ENCODE data around the gene SMPD3. TPM values are rescaled to one million over a fixed set of nuclear protein-coding genes. Genes with fewer than 3 reads are reported as not detected.
A peak's percentile ranks its signal among the peaks of the same experiment; 100 is the strongest.

SMPD3 gene
- total and polyA plus RNA-seq, 9 of the 15 experiments (the other 6 are each of a cell fraction or from before 2014, with no cell fraction given), result 0.03 to 1.2 (median 0.18) TPM

DNA sequence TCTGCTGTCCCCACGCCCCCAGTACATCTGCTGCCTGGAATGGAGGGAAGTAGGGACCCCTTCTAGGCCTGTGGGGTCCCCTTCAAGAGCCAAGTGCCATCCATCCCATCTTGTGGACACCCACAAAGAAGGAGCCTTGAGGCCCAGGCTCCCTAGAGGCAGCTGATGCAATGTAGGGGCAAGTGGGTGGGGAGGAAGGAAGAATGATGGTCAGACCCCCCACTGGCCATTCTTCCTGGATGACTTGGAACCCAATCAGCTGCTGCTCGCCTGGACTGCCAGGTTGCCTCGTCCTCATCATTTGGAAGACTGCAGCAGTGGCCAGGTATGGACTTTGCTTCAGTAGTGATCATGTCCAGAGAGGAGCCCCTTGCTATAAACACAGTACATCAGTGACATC lies 48.9 kb downstream of the SMPD3 start (continued):
- no peak for TF ChIP-seq TEAD1 (CRISPR knock-in tag; IDR thresholded peaks at IDR 0.05)
- no peak for TF ChIP-seq CBFA2T2 (conservative IDR thresholded peaks at IDR 0.05)
- TF ChIP-seq, protein P1, sequence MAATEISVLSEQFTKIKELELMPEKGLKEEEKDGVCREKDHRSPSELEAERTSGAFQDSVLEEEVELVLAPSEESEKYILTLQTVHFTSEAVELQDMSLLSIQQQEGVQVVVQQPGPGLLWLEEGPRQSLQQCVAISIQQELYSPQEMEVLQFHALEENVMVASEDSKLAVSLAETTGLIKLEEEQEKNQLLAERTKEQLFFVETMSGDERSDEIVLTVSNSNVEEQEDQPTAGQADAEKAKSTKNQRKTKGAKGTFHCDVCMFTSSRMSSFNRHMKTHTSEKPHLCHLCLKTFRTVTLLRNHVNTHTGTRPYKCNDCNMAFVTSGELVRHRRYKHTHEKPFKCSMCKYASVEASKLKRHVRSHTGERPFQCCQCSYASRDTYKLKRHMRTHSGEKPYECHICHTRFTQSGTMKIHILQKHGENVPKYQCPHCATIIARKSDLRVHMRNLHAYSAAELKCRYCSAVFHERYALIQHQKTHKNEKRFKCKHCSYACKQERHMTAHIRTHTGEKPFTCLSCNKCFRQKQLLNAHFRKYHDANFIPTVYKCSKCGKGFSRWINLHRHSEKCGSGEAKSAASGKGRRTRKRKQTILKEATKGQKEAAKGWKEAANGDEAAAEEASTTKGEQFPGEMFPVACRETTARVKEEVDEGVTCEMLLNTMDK (IDR thresholded peaks at IDR 0.05; ENCODE audit: borderline replicate concordance, insufficient read depth, low read depth, low read length, poor library complexity, severe bottlenecking), result no peak
- no peak for TF ChIP-seq SIN3A (IDR thresholded peaks at IDR 0.05; ENCODE audit: borderline replicate concordance in 2 of 2, control insufficient read depth in 1 of 2, low read depth in 2 of 2, low read length in 2 of 2)
- TF ChIP-seq ZZZ3 (IDR thresholded peaks at IDR 0.05), result no peak
- TF ChIP-seq ZNF586 (CRISPR knock-in tag; conservative IDR thresholded peaks at IDR 0.05), result no peak
- TF ChIP-seq HDAC3 (IDR thresholded peaks at IDR 0.05; ENCODE audit: borderline replicate concordance, partially characterized antibody), result no peak
- TF ChIP-seq RCOR1 (IDR thresholded peaks at IDR 0.05; ENCODE audit: borderline replicate concordance in 1 of 2, low read depth in 2 of 2, low read length in 2 of 2), result peak in 1 of 2 experiments; percentile 17; a peak in 1 of 4 replicates
- no peak for TF ChIP-seq ZNF3 (CRISPR knock-in tag; IDR thresholded peaks at IDR 0.05)
- peak; percentile 11; the same call in 1 of the 2 replicates for TF ChIP-seq L3MBTL2 (IDR thresholded peaks at IDR 0.05)
- TF ChIP-seq RBBP5 (IDR thresholded peaks at IDR 0.05; ENCODE audit: borderline replicate concordance, insufficient read depth, low read length, poor library complexity, severe bottlenecking), result no peak
- no peak for TF ChIP-seq SIN3B (IDR thresholded peaks at IDR 0.05; ENCODE audit: low read depth)
- no peak for TF ChIP-seq DIDO1 (tag; IDR thresholded peaks at IDR 0.05; ENCODE audit: low read depth)
- no peak for TF ChIP-seq KAT7 (CRISPR knock-in tag; IDR thresholded peaks at IDR 0.05; ENCODE audit: borderline replicate concordance)
- no peak for TF ChIP-seq ZC3H8 (IDR thresholded peaks at IDR 0.05)
- TF ChIP-seq NFIX (CRISPR knock-in tag; IDR thresholded peaks at IDR 0.05; ENCODE audit: low read depth), result no peak
- TF ChIP-seq JUND (IDR thresholded peaks at IDR 0.05; ENCODE audit: borderline replicate concordance, low read depth, low read length), result 0 out of 2 replicates have a peak, but pooled peaks have one; percentile 26
- TF ChIP-seq JUND (tag; IDR thresholded peaks at IDR 0.05; ENCODE audit: borderline replicate concordance, low read depth, low read length), result no peak
- TF ChIP-seq ZNF589 (CRISPR knock-in tag; IDR thresholded peaks at IDR 0.05; ENCODE audit: low read depth), result peak; percentile 89
- peak in 1 of 2 experiments; percentile 44; a peak in 2 of 4 replicates for TF ChIP-seq TRIM24 (IDR thresholded peaks at IDR 0.05)
- TF ChIP-seq KLF10 (CRISPR knock-in tag; IDR thresholded peaks at IDR 0.05), result no peak
- TF ChIP-seq HMGN3 (IDR thresholded peaks at IDR 0.05; ENCODE audit: borderline replicate concordance, extremely low read depth, insufficient read length, low read depth, low read length), result no peak
- peak; percentile 55; the same call in 1 of the 2 replicates for TF ChIP-seq CTBP1 (IDR thresholded peaks at IDR 0.05; ENCODE audit: borderline replicate concordance)
- TF ChIP-seq FIP1L1 (IDR thresholded peaks at IDR 0.05; ENCODE audit: low read depth, low read length, poor library complexity, severe bottlenecking), result no peak
- no peak for TF ChIP-seq TCFL5 (CRISPR knock-in tag; conservative IDR thresholded peaks at IDR 0.05)
- 0 out of 2 replicates have a peak, but pooled peaks have one; percentile 23 for TF ChIP-seq HDAC8 (tag; IDR thresholded peaks at IDR 0.05)
- TF ChIP-seq HNRNPH1 (optimal IDR thresholded peaks at IDR 0.05; ENCODE audit: low read depth, low read length), result no peak
- TF ChIP-seq ZSCAN32 (CRISPR knock-in tag; IDR thresholded peaks at IDR 0.05), result peak; percentile 78
- TF ChIP-seq ZNF224 (CRISPR knock-in tag; IDR thresholded peaks at IDR 0.05), result no peak
- no peak for TF ChIP-seq KAT2B (IDR thresholded peaks at IDR 0.05; ENCODE audit: low read depth, low read length)
